HepG2 (cell line): Measurements from ENCODE around the gene MYLK3. TPM values are rescaled to one million over a fixed set of nuclear protein-coding genes. Genes with fewer than 3 reads are reported as not detected.
A peak's percentile ranks its signal among the peaks of the same experiment; 100 is the strongest.

Experiments
- ATAC-seq: fragments of 200-7000 bp; cut with Tn5 transposase; 3 replicates; pipeline ENCODE4 v1.9.1; 2020; ENCODE audit warnings: mild to moderate bottlenecking, moderate library complexity
- BruUV-seq: library from RNA; stranded (reverse); fragments of 400-500 nt; replicated peaks from 2 replicates; lab custom pipeline; 2021; lab: Mats Ljungman, UMichigan
- CTCF ChIA-PET: fragments of 300-600 bp; formaldehyde crosslinking; extraction: SDS; loops from one replicate; lab custom pipeline; 2021; ENCODE audit warnings: low total read pairs, inconsistent platforms, low intra/inter-chr PET ratio; lab: Yijun Ruan, JAX
- POLR2A ChIA-PET: fragments of 350-600 bp; sonication (Branson Sonifier 250); formaldehyde crosslinking; loops from one replicate; lab custom pipeline; 2020; ENCODE audit warnings: antibody characterized with exemption, inconsistent platforms; lab: Yijun Ruan, JAX
- DNase-seq: peaks from one replicate; pipeline ENCODE4 v3.0.0-alpha.2; 2015; ENCODE audit warnings: low spot score
- FAIRE-seq: peaks from 3 replicates; lab custom pipeline; 2011; peaks lifted over from hg19 to GRCh38; lab: Jason Lieb, UNC
- H2AFZ ChIP-seq: one replicate; pipeline ENCODE4 v1.6.1; 2011; ENCODE audit warnings: low read length, inconsistent platforms
- H3K27ac ChIP-seq: fragments of 300-600 bp; 3 replicates; pipeline ENCODE4 v1.8.0; 2011; ENCODE audit warnings: mixed run types, mild to moderate bottlenecking, mixed read lengths, low read length, inconsistent platforms; ENCODE audit not compliant: insufficient read depth; ENCODE audit errors: extremely low read length
- H3K27me3 ChIP-seq, 2 experiments: fragments of 200-600 bp in 1 of 2; 2 replicates in 1 of 2; 3 replicates in 1 of 2; pipeline versions ENCODE4 v1.6.0 to v1.8.0; 2011; ENCODE audit warnings: low read length in 2 of 2, mild to moderate bottlenecking in 2 of 2, moderate library complexity in 2 of 2, inconsistent platforms in 1 of 2; ENCODE audit not compliant: insufficient read depth in 2 of 2, control insufficient read depth in 1 of 2
- H3K36me3 ChIP-seq, 2 experiments: fragments of 200-600 bp in 1 of 2; replicated peaks in 1 of 2; 2 replicates in 1 of 2; 3 replicates in 1 of 2; pipeline versions ENCODE4 v1.5.1 to v1.8.0; 2011; ENCODE audit warnings: low read length in 2 of 2, inconsistent platforms in 1 of 2; ENCODE audit not compliant: insufficient read depth in 2 of 2, control insufficient read depth in 1 of 2
- H3K4me1 ChIP-seq: 2 replicates; pipeline ENCODE4 v1.5.1; 2012; ENCODE audit warnings: low read length, inconsistent platforms; ENCODE audit not compliant: insufficient read depth
- H3K4me2 ChIP-seq: 2 replicates; pipeline ENCODE4 v1.6.0; 2011; ENCODE audit warnings: low read depth, low read length, inconsistent platforms
- H3K4me3 ChIP-seq, 3 experiments: fragments of 200-600 bp in 1 of 3; sonication (generic), shearing (Covaris generic) in 1 of 3; replicated peaks in 1 of 3; 2 replicates each; pipeline ENCODE4 v1.5.1; 2011 to 2016; ENCODE audit warnings: low read length in 3 of 3, inconsistent platforms in 2 of 3, low read depth in 2 of 3, mild to moderate bottlenecking in 2 of 3, control low read depth in 1 of 3, mixed read lengths in 1 of 3; ENCODE audit not compliant: insufficient read depth in 1 of 3
- H3K79me2 ChIP-seq: one replicate; pipeline ENCODE4 v1.6.1; 2011; ENCODE audit warnings: low read length, inconsistent platforms; ENCODE audit not compliant: insufficient read depth
- H3K9ac ChIP-seq: 2 replicates; pipeline ENCODE4 v1.6.0; 2011; ENCODE audit warnings: mild to moderate bottlenecking, low read depth, low read length, inconsistent platforms; ENCODE audit not compliant: insufficient read depth
- H3K9me3 ChIP-seq: 2 replicates; pipeline ENCODE4 v1.5.1; 2012; ENCODE audit warnings: mild to moderate bottlenecking, low read length
- H4K20me1 ChIP-seq: 2 replicates; pipeline ENCODE4 v1.6.0; 2011; ENCODE audit warnings: inconsistent platforms, mild to moderate bottlenecking, low read length, moderate library complexity; ENCODE audit not compliant: insufficient read depth
- BCL6 ChIP-seq: IDR thresholded peaks from 2 replicates; pipeline ENCODE4 v1.6.1; 2016; ENCODE audit warnings: missing genetic modification reagents, missing compliant biosample characterization
- FOXA1 ChIP-seq, 2 experiments: fragments of 450-650 bp in 1 of 2; sonication (generic) in 1 of 2; formaldehyde crosslinking in 1 of 2; IDR thresholded peaks; 2 replicates each; pipeline versions ENCODE4 v1.4.0 to v1.6.1; 2016 to 2020; ENCODE audit warnings: missing genetic modification reagents in 1 of 2
- HIVEP1 ChIP-seq: sonication (generic); formaldehyde crosslinking; IDR thresholded peaks from 2 replicates; pipeline ENCODE4 v1.4.0; 2020; ENCODE audit warnings: mild to moderate bottlenecking, missing genetic modification reagents
- HNRNPL ChIP-seq: fragments of 200-400 bp; formaldehyde crosslinking; IDR thresholded peaks from 2 replicates; pipeline ENCODE4 v1.6.1; 2017; ENCODE audit warnings: mild to moderate bottlenecking, low read depth, low read length
- MTA1 ChIP-seq: sonication (generic); formaldehyde crosslinking; IDR thresholded peaks from 2 replicates; pipeline ENCODE4 v1.4.0; 2020; ENCODE audit warnings: missing genetic modification reagents, mild to moderate bottlenecking, borderline replicate concordance
- SUZ12 ChIP-seq: fragments of 150-350 bp; IDR thresholded peaks from 2 replicates; pipeline ENCODE4 v1.6.1; 2014; ENCODE audit warnings: low read depth, low read length
- ZFX ChIP-seq: sonication (generic); formaldehyde crosslinking; IDR thresholded peaks from 2 replicates; pipeline ENCODE4 v1.4.0; 2020; ENCODE audit warnings: mild to moderate bottlenecking, low read depth, missing genetic modification reagents, moderate library complexity
- ZKSCAN8 ChIP-seq: IDR thresholded peaks from 2 replicates; pipeline ENCODE4 v1.6.1; 2016; ENCODE audit warnings: borderline replicate concordance, missing genetic modification reagents, missing compliant biosample characterization
- ZNF761 ChIP-seq: sonication (generic); formaldehyde crosslinking; conservative IDR thresholded peaks from 2 replicates; pipeline ENCODE4 v1.4.0; 2020; ENCODE audit warnings: mild to moderate bottlenecking, missing genetic modification reagents
- WGBS: methylation state at CpG from one replicate; pipeline ENCODE4 v1.1.6; 2017; ENCODE audit warnings: low lambda C conversion rate; 5-methylcytosine and 5-hydroxymethylcytosine counted together
- in situ Hi-C: cut with HindIII; loops from 2 replicates; pipeline ENCODE4 v1.10.0; 2017; ENCODE audit warnings: low pct_unique_long_range_greater_than_20kb; ENCODE audit not compliant: extremely low pct_ligation_motif_present
- intact Hi-C: fragments of 100-400 bp; cut with micrococcal nuclease; formaldehyde crosslinking; loops from one replicate; pipeline ENCODE4 v1.10.0; 2022; ENCODE audit not compliant: unreplicated experiment
- polyA plus RNA-seq, 8 experiments: library from polyadenylated mRNA; depleted of rRNA in 3 of 8; stranded (reverse) in 7 of 8; unstranded in 1 of 8; fragments of >200 nt; fragmentation: Illumina TruSeq in 4 of 8; extraction: Trizol in 4 of 8; gene quantifications; 2 replicates each; pipeline versions ENCODE4 v1.2.1 to v1.2.3, GENCODE V29; 2011 to 2016; ENCODE audit warnings: low read depth in 4 of 8, missing spikeins in 1 of 8, mixed read lengths in 1 of 8; ENCODE audit not compliant: insufficient read depth in 1 of 8
- total RNA-seq, 5 experiments: library from RNA; depleted of rRNA; stranded (reverse); fragments of >200 nt; fragmentation: Illumina TruSeq; extraction: Trizol; gene quantifications; 2 replicates each; pipeline ENCODE4 v1.2.3, GENCODE V29; 2016; ENCODE audit warnings: low read depth in 1 of 5
- TF ChIP-seq, protein P1 (sequence below): sonication (generic); formaldehyde crosslinking; IDR thresholded peaks from 2 replicates; pipeline ENCODE4 v1.4.0; 2020; ENCODE audit warnings: missing genetic modification reagents
- TF ChIP-seq, protein P2 (sequence below): sonication (generic); formaldehyde crosslinking; IDR thresholded peaks from 2 replicates; pipeline ENCODE4 v1.9.0; 2022; ENCODE audit warnings: low read depth, missing genetic modification reagents
- TF ChIP-seq, protein P3 (sequence below): sonication (generic); formaldehyde crosslinking; IDR thresholded peaks from 2 replicates; pipeline ENCODE4 v1.5.1; 2020; ENCODE audit warnings: mild to moderate bottlenecking, missing genetic modification reagents, moderate library complexity
- TF ChIP-seq, protein P4 (sequence below): sonication (generic); formaldehyde crosslinking; IDR thresholded peaks from 2 replicates; pipeline ENCODE4 v1.5.0; 2020; ENCODE audit warnings: mild to moderate bottlenecking, missing genetic modification reagents, moderate library complexity

Gene MYLK3
- total and polyA plus RNA-seq, 2 of the 13 experiments (the other 11 are each of a cell fraction or from before 2014, with no cell fraction given), result 0.04 to 0.18 TPM

- CTCF ChIA-PET, result no interaction called here
Measured at GRCh38 chr16:46757339-46758050, 9.4 kb upstream of the MYLK3 start.

More at GRCh38 chr16:46757339-46758050, 9.4 kb upstream of the MYLK3 start:
- Histone ChIP-seq H3K4me2 (peak overlapping the region; percentile 34), H3K4me3 (peak overlapping the region in 1 of 3 experiments; percentile 17; a peak in 1 of 6 replicates), H3K9me3 (no peaks in the 10 kb centered on the region)
- in situ Hi-C loops, result no loop called here
- no peak for TF ChIP-seq FOXA1 (IDR thresholded peaks at IDR 0.05)
- peak; percentile 73 for TF ChIP-seq FOXA1 (CRISPR knock-in tag; IDR thresholded peaks at IDR 0.05)
- TF ChIP-seq, protein P1, sequence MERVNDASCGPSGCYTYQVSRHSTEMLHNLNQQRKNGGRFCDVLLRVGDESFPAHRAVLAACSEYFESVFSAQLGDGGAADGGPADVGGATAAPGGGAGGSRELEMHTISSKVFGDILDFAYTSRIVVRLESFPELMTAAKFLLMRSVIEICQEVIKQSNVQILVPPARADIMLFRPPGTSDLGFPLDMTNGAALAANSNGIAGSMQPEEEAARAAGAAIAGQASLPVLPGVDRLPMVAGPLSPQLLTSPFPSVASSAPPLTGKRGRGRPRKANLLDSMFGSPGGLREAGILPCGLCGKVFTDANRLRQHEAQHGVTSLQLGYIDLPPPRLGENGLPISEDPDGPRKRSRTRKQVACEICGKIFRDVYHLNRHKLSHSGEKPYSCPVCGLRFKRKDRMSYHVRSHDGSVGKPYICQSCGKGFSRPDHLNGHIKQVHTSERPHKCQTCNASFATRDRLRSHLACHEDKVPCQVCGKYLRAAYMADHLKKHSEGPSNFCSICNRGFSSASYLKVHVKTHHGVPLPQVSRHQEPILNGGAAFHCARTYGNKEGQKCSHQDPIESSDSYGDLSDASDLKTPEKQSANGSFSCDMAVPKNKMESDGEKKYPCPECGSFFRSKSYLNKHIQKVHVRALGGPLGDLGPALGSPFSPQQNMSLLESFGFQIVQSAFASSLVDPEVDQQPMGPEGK (CRISPR knock-in tag), result 0 out of 2 replicates have a peak, but pooled peaks have one; percentile 31
- TF ChIP-seq, protein P2, sequence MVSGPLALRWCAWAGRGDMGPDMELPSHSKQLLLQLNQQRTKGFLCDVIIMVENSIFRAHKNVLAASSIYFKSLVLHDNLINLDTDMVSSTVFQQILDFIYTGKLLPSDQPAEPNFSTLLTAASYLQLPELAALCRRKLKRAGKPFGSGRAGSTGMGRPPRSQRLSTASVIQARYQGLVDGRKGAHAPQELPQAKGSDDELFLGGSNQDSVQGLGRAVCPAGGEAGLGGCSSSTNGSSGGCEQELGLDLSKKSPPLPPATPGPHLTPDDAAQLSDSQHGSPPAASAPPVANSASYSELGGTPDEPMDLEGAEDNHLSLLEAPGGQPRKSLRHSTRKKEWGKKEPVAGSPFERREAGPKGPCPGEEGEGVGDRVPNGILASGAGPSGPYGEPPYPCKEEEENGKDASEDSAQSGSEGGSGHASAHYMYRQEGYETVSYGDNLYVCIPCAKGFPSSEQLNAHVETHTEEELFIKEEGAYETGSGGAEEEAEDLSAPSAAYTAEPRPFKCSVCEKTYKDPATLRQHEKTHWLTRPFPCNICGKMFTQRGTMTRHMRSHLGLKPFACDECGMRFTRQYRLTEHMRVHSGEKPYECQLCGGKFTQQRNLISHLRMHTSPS (CRISPR knock-in tag), result peak; percentile 50
- TF ChIP-seq ZNF761 (CRISPR knock-in tag), result no peak
- TF ChIP-seq BCL6, result 0 out of 2 replicates have a peak, but pooled peaks have one; percentile 22
- TF ChIP-seq HIVEP1 (CRISPR knock-in tag), result no peak
- TF ChIP-seq, protein P3, sequence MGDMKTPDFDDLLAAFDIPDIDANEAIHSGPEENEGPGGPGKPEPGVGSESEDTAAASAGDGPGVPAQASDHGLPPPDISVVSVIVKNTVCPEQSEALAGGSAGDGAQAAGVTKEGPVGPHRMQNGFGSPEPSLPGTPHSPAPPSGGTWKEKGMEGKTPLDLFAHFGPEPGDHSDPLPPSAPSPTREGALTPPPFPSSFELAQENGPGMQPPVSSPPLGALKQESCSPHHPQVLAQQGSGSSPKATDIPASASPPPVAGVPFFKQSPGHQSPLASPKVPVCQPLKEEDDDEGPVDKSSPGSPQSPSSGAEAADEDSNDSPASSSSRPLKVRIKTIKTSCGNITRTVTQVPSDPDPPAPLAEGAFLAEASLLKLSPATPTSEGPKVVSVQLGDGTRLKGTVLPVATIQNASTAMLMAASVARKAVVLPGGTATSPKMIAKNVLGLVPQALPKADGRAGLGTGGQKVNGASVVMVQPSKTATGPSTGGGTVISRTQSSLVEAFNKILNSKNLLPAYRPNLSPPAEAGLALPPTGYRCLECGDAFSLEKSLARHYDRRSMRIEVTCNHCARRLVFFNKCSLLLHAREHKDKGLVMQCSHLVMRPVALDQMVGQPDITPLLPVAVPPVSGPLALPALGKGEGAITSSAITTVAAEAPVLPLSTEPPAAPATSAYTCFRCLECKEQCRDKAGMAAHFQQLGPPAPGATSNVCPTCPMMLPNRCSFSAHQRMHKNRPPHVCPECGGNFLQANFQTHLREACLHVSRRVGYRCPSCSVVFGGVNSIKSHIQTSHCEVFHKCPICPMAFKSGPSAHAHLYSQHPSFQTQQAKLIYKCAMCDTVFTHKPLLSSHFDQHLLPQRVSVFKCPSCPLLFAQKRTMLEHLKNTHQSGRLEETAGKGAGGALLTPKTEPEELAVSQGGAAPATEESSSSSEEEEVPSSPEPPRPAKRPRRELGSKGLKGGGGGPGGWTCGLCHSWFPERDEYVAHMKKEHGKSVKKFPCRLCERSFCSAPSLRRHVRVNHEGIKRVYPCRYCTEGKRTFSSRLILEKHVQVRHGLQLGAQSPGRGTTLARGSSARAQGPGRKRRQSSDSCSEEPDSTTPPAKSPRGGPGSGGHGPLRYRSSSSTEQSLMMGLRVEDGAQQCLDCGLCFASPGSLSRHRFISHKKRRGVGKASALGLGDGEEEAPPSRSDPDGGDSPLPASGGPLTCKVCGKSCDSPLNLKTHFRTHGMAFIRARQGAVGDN (CRISPR knock-in tag), result peak; percentile 40; the same call in 1 of the 2 replicates
- TF ChIP-seq ZFX (CRISPR knock-in tag), result 0 out of 2 replicates have a peak, but pooled peaks have one; percentile 26
- TF ChIP-seq SUZ12, result no peak
- TF ChIP-seq ZKSCAN8 (CRISPR knock-in tag), result no peak
- TF ChIP-seq MTA1 (CRISPR knock-in tag), result 0 out of 2 replicates have a peak, but pooled peaks have one; percentile 19
- TF ChIP-seq, protein P4, sequence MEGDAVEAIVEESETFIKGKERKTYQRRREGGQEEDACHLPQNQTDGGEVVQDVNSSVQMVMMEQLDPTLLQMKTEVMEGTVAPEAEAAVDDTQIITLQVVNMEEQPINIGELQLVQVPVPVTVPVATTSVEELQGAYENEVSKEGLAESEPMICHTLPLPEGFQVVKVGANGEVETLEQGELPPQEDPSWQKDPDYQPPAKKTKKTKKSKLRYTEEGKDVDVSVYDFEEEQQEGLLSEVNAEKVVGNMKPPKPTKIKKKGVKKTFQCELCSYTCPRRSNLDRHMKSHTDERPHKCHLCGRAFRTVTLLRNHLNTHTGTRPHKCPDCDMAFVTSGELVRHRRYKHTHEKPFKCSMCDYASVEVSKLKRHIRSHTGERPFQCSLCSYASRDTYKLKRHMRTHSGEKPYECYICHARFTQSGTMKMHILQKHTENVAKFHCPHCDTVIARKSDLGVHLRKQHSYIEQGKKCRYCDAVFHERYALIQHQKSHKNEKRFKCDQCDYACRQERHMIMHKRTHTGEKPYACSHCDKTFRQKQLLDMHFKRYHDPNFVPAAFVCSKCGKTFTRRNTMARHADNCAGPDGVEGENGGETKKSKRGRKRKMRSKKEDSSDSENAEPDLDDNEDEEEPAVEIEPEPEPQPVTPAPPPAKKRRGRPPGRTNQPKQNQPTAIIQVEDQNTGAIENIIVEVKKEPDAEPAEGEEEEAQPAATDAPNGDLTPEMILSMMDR (CRISPR knock-in tag), result peak; percentile 28; the same call in 1 of the 2 replicates
- 0 out of 2 replicates have a peak, but pooled peaks have one; percentile 68 for TF ChIP-seq HNRNPL
- TF ChIP-seq, all 625 proteins: peak for 9
- POLR2A ChIA-PET, result no interaction called here
- Histone ChIP-seq H3K4me1 (peaks cover 14% of the 10 kb centered on the region), H3K36me3 (no peaks in the 10 kb centered on the region), H3K9ac (no peak overlapping the region), H4K20me1 (no peaks in the 10 kb centered on the region), H2AFZ (no peak overlapping the region), H3K79me2 (no peaks in the 10 kb centered on the region), H3K27me3 (peaks cover 13 to 55% of the 10 kb centered on the region in 2 experiments; a peak in 4 of 5 replicates), H3K27ac (no peak overlapping the region)
- no peak for FAIRE-seq
- 9% methylated on average over 14 of the region's 21 CpGs for WGBS
- no peak for DNase-seq
- intact Hi-C loops, result no loop called here
- peak; percentile 76 for ATAC-seq
- no TSS peak for BruUV-seq
